IMR-90 (cell line): ENCODE measurements around the gene SLC1A7. TPM values are rescaled to one million over a fixed set of nuclear protein-coding genes. Genes with fewer than 3 reads are reported as not detected.

Experiments used
- ATAC-seq: fragments of 200-7000 bp; cut with Tn5 transposase; 2 replicates; pipeline ENCODE4 v1.9.1; 2020; ENCODE audit warnings: low read depth, mild to moderate bottlenecking, moderate library complexity
- BruUV-seq: library from RNA; stranded (reverse); fragments of 400-500 nt; replicated peaks from 2 replicates; lab custom pipeline; 2021; lab: Mats Ljungman, UMichigan
- CTCF ChIA-PET: fragments of 300-600 bp; formaldehyde crosslinking; extraction: SDS; loops from one replicate; lab custom pipeline; 2021; ENCODE audit warnings: antibody characterized with exemption; lab: Yijun Ruan, JAX
- POLR2A ChIA-PET: fragments of 300-600 bp; sonication (Branson Sonifier 250); formaldehyde crosslinking; loops from one replicate; lab custom pipeline; 2022; ENCODE audit warnings: antibody characterized with exemption; ENCODE audit not compliant: unreplicated experiment; lab: Charles Lee
- DNase-seq: peaks from one replicate; pipeline ENCODE4 v3.0.0; 2013
- H2AFZ ChIP-seq: replicated peaks from 2 replicates; pipeline ENCODE3; 2013; ENCODE audit warnings: low read length, mild to moderate bottlenecking; ENCODE audit not compliant: poor library complexity
- H2AK5ac ChIP-seq: 2 replicates; pipeline ENCODE4 v1.6.1; 2013; ENCODE audit warnings: low read depth, low read length, inconsistent platforms
- H2AK9ac ChIP-seq: replicated peaks from 2 replicates; pipeline ENCODE3; 2013; ENCODE audit warnings: mild to moderate bottlenecking, low read depth, low read length, moderate library complexity; ENCODE audit not compliant: poor library complexity
- H2BK120ac ChIP-seq: 2 replicates; pipeline ENCODE4 v1.6.1; 2013; ENCODE audit warnings: low read depth, low read length, inconsistent platforms
- H2BK15ac ChIP-seq: 3 replicates; pipeline ENCODE4 v1.6.1; 2013; ENCODE audit warnings: low read depth, low read length, inconsistent platforms
- H2BK20ac ChIP-seq: 2 replicates; pipeline ENCODE4 v1.6.1; 2013; ENCODE audit warnings: low read depth, mild to moderate bottlenecking, inconsistent platforms, low read length, moderate library complexity
- H2BK5ac ChIP-seq: 2 replicates; pipeline ENCODE4 v1.6.1; 2013; ENCODE audit warnings: mild to moderate bottlenecking, low read depth, low read length, inconsistent platforms; ENCODE audit not compliant: poor library complexity, severe bottlenecking
- H3K14ac ChIP-seq: replicated peaks from 2 replicates; pipeline ENCODE4 v1.6.1; 2013; ENCODE audit warnings: low read depth, low read length, inconsistent platforms
- H3K18ac ChIP-seq: 2 replicates; pipeline ENCODE4 v1.6.1; 2013; ENCODE audit warnings: low read depth, low read length, control low read depth
- H3K23ac ChIP-seq: 2 replicates; pipeline ENCODE4 v1.6.1; 2013; ENCODE audit warnings: low read depth, low read length, inconsistent platforms
- H3K27ac ChIP-seq: 2 replicates; pipeline ENCODE4 v1.5.1; 2013; ENCODE audit warnings: mild to moderate bottlenecking, control low read depth, low read length; ENCODE audit not compliant: insufficient read depth
- H3K27me3 ChIP-seq: 2 replicates; pipeline ENCODE4 v1.6.1; 2013; ENCODE audit warnings: low read length; ENCODE audit not compliant: control insufficient read depth, insufficient read depth
- H3K36me3 ChIP-seq: 2 replicates; pipeline ENCODE4 v1.6.1; 2013; ENCODE audit warnings: low read length, mixed read lengths; ENCODE audit not compliant: control insufficient read depth, insufficient read depth
- H3K4ac ChIP-seq: 2 replicates; pipeline ENCODE4 v1.6.1; 2013; ENCODE audit warnings: low read depth, low read length, inconsistent platforms
- H3K4me1 ChIP-seq: 2 replicates; pipeline ENCODE4 v1.6.1; 2013; ENCODE audit warnings: low read length, mixed read lengths; ENCODE audit not compliant: control insufficient read depth, insufficient read depth
- H3K4me2 ChIP-seq: 2 replicates; pipeline ENCODE4 v1.6.1; 2013; ENCODE audit warnings: low read depth, mild to moderate bottlenecking, control low read depth, low read length, moderate library complexity
- H3K4me3 ChIP-seq: 2 replicates; pipeline ENCODE4 v1.5.1; 2013; ENCODE audit warnings: low read depth, mild to moderate bottlenecking, control low read depth, low read length, moderate library complexity; ENCODE audit not compliant: insufficient read depth
- H3K56ac ChIP-seq: 2 replicates; pipeline ENCODE4 v1.6.1; 2013; ENCODE audit warnings: low read length, inconsistent platforms; ENCODE audit not compliant: insufficient read depth; ENCODE audit errors: extremely low read depth
- H3K79me1 ChIP-seq, 2 experiments: 2 replicates each; pipeline ENCODE4 v1.6.1; 2013; ENCODE audit warnings: low read length in 2 of 2, inconsistent platforms in 1 of 2, low read depth in 1 of 2
- H3K9ac ChIP-seq: 2 replicates; pipeline ENCODE4 v1.6.1; 2013; ENCODE audit warnings: low read depth, low read length, control low read depth
- H3K9me1 ChIP-seq: 2 replicates; pipeline ENCODE4 v1.6.1; 2013; ENCODE audit warnings: low read length, inconsistent platforms; ENCODE audit not compliant: insufficient read depth
- H3K9me3 ChIP-seq: 2 replicates; pipeline ENCODE4 v1.6.1; 2013; ENCODE audit warnings: low read length; ENCODE audit not compliant: control insufficient read depth, insufficient read depth
- H4K20me1 ChIP-seq: 2 replicates; pipeline ENCODE4 v1.6.1; 2013; ENCODE audit warnings: low read length, inconsistent platforms; ENCODE audit not compliant: insufficient read depth
- H4K5ac ChIP-seq: 2 replicates; pipeline ENCODE4 v1.6.1; 2013; ENCODE audit warnings: mild to moderate bottlenecking, low read depth, low read length, control low read depth
- H4K8ac ChIP-seq, 2 experiments: 2 replicates each; pipeline ENCODE4 v1.6.1; 2013; ENCODE audit warnings: low read depth in 2 of 2, low read length in 2 of 2, control low read depth in 1 of 2, inconsistent platforms in 1 of 2
- H4K91ac ChIP-seq: 2 replicates; pipeline ENCODE4 v1.6.1; 2013; ENCODE audit warnings: low read depth, low read length, inconsistent platforms; ENCODE audit not compliant: insufficient read depth
- BHLHE40 ChIP-seq: fragments of 150-350 bp; IDR thresholded peaks from 2 replicates; pipeline ENCODE4 v1.6.1; 2016; ENCODE audit warnings: mild to moderate bottlenecking, low read depth, low read length
- CEBPB ChIP-seq: IDR thresholded peaks from 2 replicates; pipeline ENCODE4 v1.6.1; 2012; ENCODE audit warnings: low read depth, low read length, improper control_type of control experiment
- CHD1 ChIP-seq: IDR thresholded peaks from 2 replicates; pipeline ENCODE4 v1.6.1; 2012; ENCODE audit warnings: low read depth, low read length, improper control_type of control experiment
- CTCF ChIP-seq: conservative IDR thresholded peaks from 2 replicates; pipeline ENCODE4 v1.5.1; 2012; ENCODE audit warnings: mild to moderate bottlenecking, low read depth, low read length, improper control_type of control experiment
- ELK1 ChIP-seq: fragments of 150-350 bp; IDR thresholded peaks from 2 replicates; pipeline ENCODE4 v1.6.1; 2016; ENCODE audit warnings: low read depth, mild to moderate bottlenecking, low read length, moderate library complexity, borderline replicate concordance
- FOS ChIP-seq: fragments of 150-350 bp; IDR thresholded peaks from 2 replicates; pipeline ENCODE4 v1.6.1; 2016; ENCODE audit warnings: low read depth, low read length
- MAFK ChIP-seq: IDR thresholded peaks from 2 replicates; pipeline ENCODE4 v1.6.1; 2012; ENCODE audit warnings: low read depth, low read length, improper control_type of control experiment
- MAZ ChIP-seq: IDR thresholded peaks from 2 replicates; pipeline ENCODE4 v1.6.1; 2012; ENCODE audit warnings: low read depth, mild to moderate bottlenecking, low read length, improper control_type of control experiment, moderate library complexity, borderline replicate concordance
- MXI1 ChIP-seq: IDR thresholded peaks from 2 replicates; pipeline ENCODE4 v1.6.1; 2012; ENCODE audit warnings: low read depth, mild to moderate bottlenecking, low read length, moderate library complexity, borderline replicate concordance
- NFE2L2 ChIP-seq: fragments of 150-350 bp; IDR thresholded peaks from 2 replicates; pipeline ENCODE4 v1.6.1; 2016; ENCODE audit warnings: low read depth, mild to moderate bottlenecking, low read length
- POLR2A ChIP-seq: IDR thresholded peaks from 2 replicates; pipeline ENCODE4 v1.6.1; 2012; ENCODE audit warnings: mild to moderate bottlenecking, low read depth, low read length
- RAD21 ChIP-seq: IDR thresholded peaks from 2 replicates; pipeline ENCODE4 v1.6.1; 2012; ENCODE audit warnings: low read length, improper control_type of control experiment
- RCOR1 ChIP-seq: IDR thresholded peaks from 2 replicates; pipeline ENCODE4 v1.6.1; 2012; ENCODE audit warnings: mild to moderate bottlenecking, low read length, improper control_type of control experiment; ENCODE audit not compliant: insufficient replicate concordance
- RFX5 ChIP-seq: IDR thresholded peaks from 2 replicates; pipeline ENCODE4 v1.8.0; 2012; ENCODE audit warnings: low read depth, mild to moderate bottlenecking, low read length, moderate library complexity
- SMC3 ChIP-seq: fragments of 150-350 bp; IDR thresholded peaks from 2 replicates; pipeline ENCODE4 v1.6.1; 2016; ENCODE audit warnings: low read depth, mild to moderate bottlenecking, antibody characterized with exemption, low read length, moderate library complexity
- USF2 ChIP-seq: fragments of 150-350 bp; IDR thresholded peaks from 2 replicates; pipeline ENCODE4 v1.6.1; 2017; ENCODE audit warnings: mild to moderate bottlenecking, antibody characterized with exemption, low read length, low read depth
- WGBS, 2 experiments: methylation state at CpG; one replicate each; pipeline versions ENCODE4 v1.1.5 to v1.1.7; 2013; ENCODE audit warnings: missing lambda C conversion rate in 2 of 2; ENCODE audit not compliant: insufficient read length in 1 of 2; ENCODE audit errors: extremely low coverage in 2 of 2; 5-methylcytosine and 5-hydroxymethylcytosine counted together
- dilution Hi-C: fragments of 300-500 bp; cut with HindIII; formaldehyde crosslinking; loops from one replicate; pipeline ENCODE4 v1.14.3; 2018; ENCODE audit warnings: low sequenced_read_pairs; ENCODE audit not compliant: unreplicated experiment
- in situ Hi-C: fragments of 300-500 bp; cut with MboI; formaldehyde crosslinking; loops from 3 replicates; pipeline ENCODE4 v1.14.3; 2019; ENCODE audit warnings: low sequenced_read_pairs, inconsistent platforms, mixed read lengths
- intact Hi-C: fragments of 100-400 bp; cut with micrococcal nuclease; formaldehyde crosslinking; loops from 2 replicates; pipeline ENCODE4 v1.10.0; 2022
- polyA plus RNA-seq, 3 experiments: library from polyadenylated mRNA; depleted of rRNA; stranded (reverse); fragments of >200 nt; gene quantifications; 2 replicates each; pipeline ENCODE4 v1.2.3, GENCODE V29; 2012; ENCODE audit warnings: low replicate concordance in 1 of 3
- total RNA-seq: library from RNA; depleted of rRNA; stranded (reverse); fragments of >200 nt; gene quantifications from 2 replicates; pipeline ENCODE4 v1.2.3, GENCODE V29; 2012

The SLC1A7 gene
- total and polyA plus RNA-seq, 2 of the 4 experiments (the other 2 are of a cell fraction) = 0.05 TPM; not detected in 1

GRCh38 chr1:53154859-53155438, 12.5 kb upstream of the SLC1A7 start:
- H2AFZ ChIP-seq = no peak overlapping the region
- peak overlapping the region; percentile 64; the same call in 1 of the 3 replicates for H2BK15ac ChIP-seq
- intact Hi-C loops = no loop called here
- no TSS peak for BruUV-seq
- H3K18ac ChIP-seq = no peak overlapping the region
- no peak overlapping the region for H2AK5ac ChIP-seq
- 0 out of 2 replicates have a peak overlapping the region, but pooled peaks have one; percentile 13 for H2BK120ac ChIP-seq
- no peak for DNase-seq
- no peaks in the 10 kb centered on the region for H3K79me1 ChIP-seq
- CTCF ChIA-PET = no interaction called here
- no peak overlapping the region for H3K4me2 ChIP-seq
- no peak overlapping the region for H3K14ac ChIP-seq
- no peak overlapping the region for H4K91ac ChIP-seq
- dilution Hi-C loops = no loop called here
- H3K56ac ChIP-seq = no peak overlapping the region
- POLR2A ChIA-PET = no interaction called here
- no peak overlapping the region for H3K27ac ChIP-seq
- in situ Hi-C loops = no loop called here
- no peaks in the 10 kb centered on the region for H4K20me1 ChIP-seq
- no peak overlapping the region for H3K9ac ChIP-seq
- no peaks in the 10 kb centered on the region for H3K9me1 ChIP-seq
- H3K4me3 ChIP-seq = no peak overlapping the region
- no peak overlapping the region for H3K4ac ChIP-seq
- H3K36me3 ChIP-seq = no peaks in the 10 kb centered on the region
- ATAC-seq = no peak
- no peak overlapping the region for H4K8ac ChIP-seq
- no peak overlapping the region for H2AK9ac ChIP-seq
- WGBS, 2 experiments = 92% methylated on average over 5 of the region's 8 CpGs; no CpG with 5 or more reads in 1 of the 2 experiments
- no peak for TF ChIP-seq MAFK
- no peak for TF ChIP-seq USF2
- TF ChIP-seq ELK1 = no peak
- no peak for TF ChIP-seq CTCF
- no peak for TF ChIP-seq FOS
- no peak for TF ChIP-seq MAZ
- no peak for TF ChIP-seq SMC3
- no peak for TF ChIP-seq NFE2L2
- no peak for TF ChIP-seq CHD1
- TF ChIP-seq RAD21 = no peak
- TF ChIP-seq CEBPB = no peak
- TF ChIP-seq BHLHE40 = no peak
- TF ChIP-seq POLR2A = no peak
- no peak for TF ChIP-seq RCOR1
- TF ChIP-seq RFX5 = no peak
- no peak for TF ChIP-seq MXI1
- H3K9me3 ChIP-seq = no peaks in the 10 kb centered on the region
- H2BK20ac ChIP-seq = no peak overlapping the region
- H3K27me3 ChIP-seq = no peaks in the 10 kb centered on the region
- no peak overlapping the region for H4K5ac ChIP-seq
- no peak overlapping the region for H2BK5ac ChIP-seq
- H3K4me1 ChIP-seq = no peaks in the 10 kb centered on the region
- H3K23ac ChIP-seq = no peak overlapping the region
